K562 (cell line): Measurements from ENCODE around the gene CCDC77. TPM values are rescaled to one million over a fixed set of nuclear protein-coding genes. Genes with fewer than 3 reads are reported as not detected.

Experiments
- MITF ChIP-seq: IDR thresholded peaks from 2 replicates; pipeline ENCODE4 v1.6.1; 2014; ENCODE audit warnings: antibody characterized with exemption
- MYC ChIP-seq, 2 experiments: fragments of 250-450 bp in 1 of 2; sonication (Bioruptor Pico) in 1 of 2; IDR thresholded peaks; 2 replicates each; pipeline versions ENCODE4 v1.5.1 to v1.6.1; 2012 to 2021; ENCODE audit warnings: low read depth in 2 of 2, borderline replicate concordance in 1 of 2, improper control_type of control experiment in 1 of 2, low read length in 1 of 2, mild to moderate bottlenecking in 1 of 2, moderate library complexity in 1 of 2
- NCOA6 ChIP-seq: fragments of 450-650 bp; IDR thresholded peaks from 2 replicates; pipeline ENCODE4 v1.6.1; 2017; ENCODE audit warnings: mild to moderate bottlenecking
- NFIX ChIP-seq: fragments of 250-450 bp; sonication (Bioruptor Pico); IDR thresholded peaks from 2 replicates; pipeline ENCODE4 v1.4.0; 2020; ENCODE audit warnings: low read depth, mild to moderate bottlenecking, moderate library complexity
- SAFB ChIP-seq: fragments of 200-400 bp; formaldehyde crosslinking; IDR thresholded peaks from 2 replicates; pipeline ENCODE4 v1.6.1; 2017; ENCODE audit warnings: low read depth, low read length, borderline replicate concordance
- SRF ChIP-seq, 2 experiments: fragments of 250-450, 450-650 bp in 1 of 2; sonication (Bioruptor Pico) in 1 of 2; sonication (generic) in 1 of 2; formaldehyde crosslinking; IDR thresholded peaks; 2 replicates each; pipeline versions ENCODE4 v1.5.0 to v1.5.1; 2020 to 2022; ENCODE audit warnings: mild to moderate bottlenecking in 1 of 2, missing genetic modification reagents in 1 of 2
- TFE3 ChIP-seq: fragments of 450-650 bp; formaldehyde crosslinking; IDR thresholded peaks from 2 replicates; pipeline ENCODE4 v1.4.0; 2020; ENCODE audit warnings: mild to moderate bottlenecking, mixed read lengths
- VEZF1 ChIP-seq: fragments of 200-800 bp; sonication (Bioruptor generic); IDR thresholded peaks from 2 replicates; pipeline ENCODE4 v1.6.1; 2017; ENCODE audit warnings: missing genetic modification characterization, missing compliant biosample characterization
- ZHX1 ChIP-seq: fragments of 150-350 bp; conservative IDR thresholded peaks from 2 replicates; pipeline ENCODE4 v1.6.1; 2014; ENCODE audit warnings: low read length
- polyA plus RNA-seq, 8 experiments: library from polyadenylated mRNA; depleted of rRNA in 4 of 8; stranded (reverse) in 5 of 8; unstranded in 3 of 8; fragments of >200 nt; fragmentation: Nextera tagmentation in 2 of 8; fragmentation: Illumina TruSeq in 1 of 8; extraction: Ambion mirVana in 2 of 8; extraction: Trizol in 1 of 8; gene quantifications; 2 replicates each; pipeline versions ENCODE4 v1.2.1 to v1.2.3, GENCODE V29; 2011 to 2014; ENCODE audit warnings: inconsistent platforms in 1 of 8, missing spikeins in 1 of 8
- total RNA-seq, 7 experiments: library from RNA; depleted of rRNA in 6 of 7; stranded (reverse); fragments of >200 nt in 6 of 7; fragmentation: Illumina TruSeq in 2 of 7; extraction: Trizol in 2 of 7; gene quantifications; 2 replicates each; pipeline versions ENCODE4 v1.2.1 to v1.2.3, GENCODE V29; 2011 to 2021; ENCODE audit warnings: low replicate concordance in 1 of 7
- TF ChIP-seq, protein P1 (sequence below): sonication (generic); formaldehyde crosslinking; IDR thresholded peaks from 2 replicates; pipeline ENCODE4 v1.8.0; 2022; ENCODE audit warnings: mild to moderate bottlenecking, missing genetic modification reagents

CCDC77 gene
- total and polyA plus RNA-seq, 9 of the 15 experiments (the other 6 are each of a cell fraction or from before 2014, with no cell fraction given) = 10.5 to 26.5 (median 17.8) TPM

GRCh38 chr12:389142-390096 lies 12.0 kb upstream of the CCDC77 start, which contains the start of gene KDM5A (continued):
- TF ChIP-seq SRF (CRISPR knock-in tag; IDR thresholded peaks at IDR 0.05) (no peak), ZHX1 (no peak), NFIX (CRISPR knock-in tag) (no peak), NCOA6 (peak; percentile 55; the same call in 1 of the 2 replicates), TFE3 (CRISPR knock-in tag) (no peak), VEZF1 (CRISPR knock-in tag) (peak; percentile 89), MYC (IDR thresholded peaks at IDR 0.05; ENCODE audit: low read depth, low read length) (peak; percentile 76; the same call in 1 of the 2 replicates), MYC (CRISPR knock-in tag; IDR thresholded peaks at IDR 0.05; ENCODE audit: borderline replicate concordance, low read depth) (no peak), SAFB (no peak), MITF (no peak)
- TF ChIP-seq, protein P1, sequence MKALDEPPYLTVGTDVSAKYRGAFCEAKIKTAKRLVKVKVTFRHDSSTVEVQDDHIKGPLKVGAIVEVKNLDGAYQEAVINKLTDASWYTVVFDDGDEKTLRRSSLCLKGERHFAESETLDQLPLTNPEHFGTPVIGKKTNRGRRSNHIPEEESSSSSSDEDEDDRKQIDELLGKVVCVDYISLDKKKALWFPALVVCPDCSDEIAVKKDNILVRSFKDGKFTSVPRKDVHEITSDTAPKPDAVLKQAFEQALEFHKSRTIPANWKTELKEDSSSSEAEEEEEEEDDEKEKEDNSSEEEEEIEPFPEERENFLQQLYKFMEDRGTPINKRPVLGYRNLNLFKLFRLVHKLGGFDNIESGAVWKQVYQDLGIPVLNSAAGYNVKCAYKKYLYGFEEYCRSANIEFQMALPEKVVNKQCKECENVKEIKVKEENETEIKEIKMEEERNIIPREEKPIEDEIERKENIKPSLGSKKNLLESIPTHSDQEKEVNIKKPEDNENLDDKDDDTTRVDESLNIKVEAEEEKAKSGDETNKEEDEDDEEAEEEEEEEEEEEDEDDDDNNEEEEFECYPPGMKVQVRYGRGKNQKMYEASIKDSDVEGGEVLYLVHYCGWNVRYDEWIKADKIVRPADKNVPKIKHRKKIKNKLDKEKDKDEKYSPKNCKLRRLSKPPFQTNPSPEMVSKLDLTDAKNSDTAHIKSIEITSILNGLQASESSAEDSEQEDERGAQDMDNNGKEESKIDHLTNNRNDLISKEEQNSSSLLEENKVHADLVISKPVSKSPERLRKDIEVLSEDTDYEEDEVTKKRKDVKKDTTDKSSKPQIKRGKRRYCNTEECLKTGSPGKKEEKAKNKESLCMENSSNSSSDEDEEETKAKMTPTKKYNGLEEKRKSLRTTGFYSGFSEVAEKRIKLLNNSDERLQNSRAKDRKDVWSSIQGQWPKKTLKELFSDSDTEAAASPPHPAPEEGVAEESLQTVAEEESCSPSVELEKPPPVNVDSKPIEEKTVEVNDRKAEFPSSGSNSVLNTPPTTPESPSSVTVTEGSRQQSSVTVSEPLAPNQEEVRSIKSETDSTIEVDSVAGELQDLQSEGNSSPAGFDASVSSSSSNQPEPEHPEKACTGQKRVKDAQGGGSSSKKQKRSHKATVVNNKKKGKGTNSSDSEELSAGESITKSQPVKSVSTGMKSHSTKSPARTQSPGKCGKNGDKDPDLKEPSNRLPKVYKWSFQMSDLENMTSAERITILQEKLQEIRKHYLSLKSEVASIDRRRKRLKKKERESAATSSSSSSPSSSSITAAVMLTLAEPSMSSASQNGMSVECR = peak; percentile 77
